Smooth muscle cell (in vitro differentiated cells): ENCODE measurements around the gene LYPLA2. TPM values are rescaled to one million over a fixed set of nuclear protein-coding genes. Genes with fewer than 3 reads are reported as not detected.
A peak's percentile ranks its signal among the peaks of the same experiment; 100 is the strongest.
"Not testable (repeated sequence)": the region's sequence is repeated elsewhere in the genome, so short reads cannot be mapped to it uniquely, and the experiment has no call there.

Experiments
- DNase-seq: peaks from one replicate; lab custom pipeline; 2025; ENCODE audit not compliant: unreplicated experiment; lab: John Stamatoyannopoulos, UW
- H2AFZ ChIP-seq: fragments of 200-600 bp; sonication (generic); 2 replicates; pipeline ENCODE4 v1.6.0; 2016; ENCODE audit warnings: antibody characterized with exemption, low read depth, mild to moderate bottlenecking
- H3F3A ChIP-seq: fragments of 200-600 bp; sonication (generic); 2 replicates; pipeline ENCODE4 v1.6.0; 2017; ENCODE audit warnings: antibody characterized with exemption, low read depth
- H3K27ac ChIP-seq: fragments of 200-600 bp; sonication (generic); 2 replicates; pipeline ENCODE4 v1.5.1; 2016; ENCODE audit warnings: low read depth, mild to moderate bottlenecking
- H3K27me3 ChIP-seq: fragments of 200-600 bp; sonication (generic); 2 replicates; pipeline ENCODE4 v1.6.1; 2016; ENCODE audit warnings: low read depth, mild to moderate bottlenecking
- H3K36me3 ChIP-seq: fragments of 200-600 bp; sonication (generic); 2 replicates; pipeline ENCODE4 v1.5.1; 2016; ENCODE audit warnings: low read depth
- H3K4me1 ChIP-seq: fragments of 200-600 bp; sonication (generic); 2 replicates; pipeline ENCODE4 v1.5.1; 2016; ENCODE audit warnings: low read depth
- H3K4me2 ChIP-seq: fragments of 200-600 bp; sonication (generic); 2 replicates; pipeline ENCODE4 v1.6.0; 2016; ENCODE audit warnings: mild to moderate bottlenecking
- H3K4me3 ChIP-seq: fragments of 200-600 bp; sonication (generic); 2 replicates; pipeline ENCODE4 v1.5.1; 2016; ENCODE audit warnings: mild to moderate bottlenecking
- H3K79me2 ChIP-seq: fragments of 200-600 bp; sonication (generic); 2 replicates; pipeline ENCODE4 v1.6.0; 2016; ENCODE audit warnings: low read depth, mild to moderate bottlenecking
- H3K9ac ChIP-seq: fragments of 200-600 bp; sonication (generic); 2 replicates; pipeline ENCODE4 v1.6.0; 2016; ENCODE audit warnings: low read depth
- H3K9me3 ChIP-seq: fragments of 200-600 bp; sonication (generic); replicated peaks from 2 replicates; pipeline ENCODE4 v1.5.1; 2016; ENCODE audit warnings: low read depth
- H4K20me1 ChIP-seq: fragments of 200-600 bp; sonication (generic); 2 replicates; pipeline ENCODE4 v1.6.0; 2016; ENCODE audit warnings: low read depth
- WGBS: methylation state at CpG from one replicate; pipeline ENCODE4 v1.1.7; 2016; ENCODE audit warnings: low lambda C conversion rate; 5-methylcytosine and 5-hydroxymethylcytosine counted together
- polyA plus RNA-seq: library from polyadenylated mRNA; unstranded; fragments of >200 nt; fragmentation: Nextera tagmentation; extraction: Ambion mirVana; gene quantifications from 2 replicates; pipeline ENCODE4 v1.2.1, GENCODE V29; 2016
- total RNA-seq: library from RNA; depleted of rRNA; stranded (reverse); fragments of >200 nt; gene quantifications from 2 replicates; pipeline ENCODE4 v1.2.3, GENCODE V29; 2014
- TF ChIP-seq, protein P1 (sequence below): fragments of 200-600 bp; sonication (generic); IDR thresholded peaks from 2 replicates; pipeline ENCODE4 v1.5.1; 2017; ENCODE audit warnings: borderline replicate concordance, mild to moderate bottlenecking, antibody characterized with exemption; ENCODE audit not compliant: insufficient read depth, poor library complexity, severe bottlenecking

The LYPLA2 gene
- total and polyA plus RNA-seq, 2 experiments from 2014 or later: 74.9 to 94.3 TPM

DNA sequence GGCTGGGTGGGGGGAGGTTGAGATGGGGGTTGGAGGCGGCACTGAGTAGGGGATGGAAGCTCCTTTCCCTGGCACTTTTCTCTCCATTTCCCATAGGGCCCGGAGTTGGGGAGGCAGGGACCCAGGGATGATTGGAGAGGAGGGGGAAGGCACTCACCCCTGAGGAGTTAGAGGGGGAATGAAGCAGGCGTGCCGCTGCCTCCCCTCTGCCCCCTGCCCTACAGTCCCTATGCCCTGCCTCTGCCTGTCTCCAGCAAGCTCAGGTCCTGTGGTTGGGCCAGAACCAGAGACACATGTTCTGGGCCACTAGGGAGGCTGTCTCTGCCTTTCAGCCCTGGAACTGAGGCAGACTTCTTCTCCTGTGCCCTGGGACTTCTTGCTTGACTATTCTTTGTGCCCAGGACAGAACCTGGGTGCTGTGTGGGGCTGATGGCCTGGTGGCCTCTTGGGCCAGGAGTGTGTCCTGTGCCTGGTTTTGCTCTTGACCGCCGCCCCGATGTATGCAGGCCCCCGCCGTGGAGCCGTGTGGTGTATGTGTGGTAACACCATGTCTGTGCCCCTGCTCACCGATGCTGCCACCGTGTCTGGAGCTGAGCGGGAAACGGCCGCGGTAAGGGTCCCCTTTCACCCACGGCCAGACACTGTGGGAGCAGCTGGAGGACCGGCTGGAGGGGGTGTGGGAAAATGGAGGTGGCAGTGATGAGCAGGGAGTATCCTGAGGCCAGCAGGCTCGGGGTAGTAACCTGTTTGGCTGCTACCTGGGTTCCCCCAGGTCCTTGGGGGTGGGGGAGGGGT is 1.4 kb downstream of the LYPLA2 start:
- Histone ChIP-seq H3K4me3 (peak overlapping the region; percentile 87), H3K4me2 (peak overlapping the region; percentile 89), H3K79me2 (peaks cover 19% of the 10 kb centered on the region), H3K9ac (peak overlapping the region; percentile 21), H3K36me3 (peaks cover 2% of the 10 kb centered on the region), H3K9me3 (no peaks in the 10 kb centered on the region), H3K4me1 (peaks cover 12% of the 10 kb centered on the region), H4K20me1 (peaks cover 11% of the 10 kb centered on the region), H3K27me3 (no peaks in the 10 kb centered on the region), H3F3A (peaks cover 19% of the 10 kb centered on the region), H3K27ac (no peak overlapping the region), H2AFZ (no peak overlapping the region)
- WGBS: 76% methylated on average over 18 of the region's 19 CpGs
- TF ChIP-seq, protein P1, sequence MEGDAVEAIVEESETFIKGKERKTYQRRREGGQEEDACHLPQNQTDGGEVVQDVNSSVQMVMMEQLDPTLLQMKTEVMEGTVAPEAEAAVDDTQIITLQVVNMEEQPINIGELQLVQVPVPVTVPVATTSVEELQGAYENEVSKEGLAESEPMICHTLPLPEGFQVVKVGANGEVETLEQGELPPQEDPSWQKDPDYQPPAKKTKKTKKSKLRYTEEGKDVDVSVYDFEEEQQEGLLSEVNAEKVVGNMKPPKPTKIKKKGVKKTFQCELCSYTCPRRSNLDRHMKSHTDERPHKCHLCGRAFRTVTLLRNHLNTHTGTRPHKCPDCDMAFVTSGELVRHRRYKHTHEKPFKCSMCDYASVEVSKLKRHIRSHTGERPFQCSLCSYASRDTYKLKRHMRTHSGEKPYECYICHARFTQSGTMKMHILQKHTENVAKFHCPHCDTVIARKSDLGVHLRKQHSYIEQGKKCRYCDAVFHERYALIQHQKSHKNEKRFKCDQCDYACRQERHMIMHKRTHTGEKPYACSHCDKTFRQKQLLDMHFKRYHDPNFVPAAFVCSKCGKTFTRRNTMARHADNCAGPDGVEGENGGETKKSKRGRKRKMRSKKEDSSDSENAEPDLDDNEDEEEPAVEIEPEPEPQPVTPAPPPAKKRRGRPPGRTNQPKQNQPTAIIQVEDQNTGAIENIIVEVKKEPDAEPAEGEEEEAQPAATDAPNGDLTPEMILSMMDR: no peak
- DNase-seq: no peak

DNA sequence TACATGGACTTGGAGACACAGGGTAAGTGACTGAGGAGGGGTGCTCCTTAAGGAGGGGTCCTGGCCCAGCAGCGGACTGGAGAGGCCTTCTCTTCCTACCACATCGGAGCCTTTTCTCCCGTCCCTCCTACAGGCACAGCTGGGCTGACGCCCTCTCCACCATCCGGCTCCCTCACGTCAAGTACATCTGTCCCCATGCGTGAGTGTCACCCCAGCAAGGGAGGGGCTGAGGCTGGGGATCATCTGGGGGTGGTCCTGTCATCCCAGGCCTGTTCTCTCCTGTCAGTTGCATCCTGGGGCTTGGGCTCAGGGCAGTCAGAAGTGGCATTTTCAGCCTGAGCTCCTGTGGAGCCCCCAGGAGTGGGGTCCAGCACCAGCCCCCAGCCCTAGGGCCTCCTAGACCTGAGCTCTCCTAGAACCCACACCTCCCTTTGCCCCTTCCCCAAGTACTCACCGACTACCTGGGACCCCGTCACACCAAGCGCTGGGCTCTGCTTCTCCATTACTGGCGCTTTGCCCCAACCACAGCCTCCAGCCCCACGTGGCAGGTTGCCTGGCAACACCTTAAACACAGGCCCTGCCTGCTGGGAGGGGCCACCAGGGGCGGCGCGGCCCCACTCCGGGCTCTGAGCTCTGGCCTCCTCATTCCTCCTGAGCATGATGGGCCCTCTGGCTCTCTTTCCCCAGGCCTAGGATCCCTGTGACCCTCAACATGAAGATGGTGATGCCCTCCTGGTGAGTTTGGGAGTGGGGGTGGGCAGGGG is 2.3 kb downstream of the LYPLA2 start:
- no peak overlapping the region for H2AFZ ChIP-seq
- H3K79me2 ChIP-seq: peaks cover 19% of the 10 kb centered on the region
- no peak overlapping the region for H3K9ac ChIP-seq
- no peak for DNase-seq
- H4K20me1 ChIP-seq: peaks cover 11% of the 10 kb centered on the region
- H3K9me3 ChIP-seq: no peaks in the 10 kb centered on the region
- H3K4me2 ChIP-seq: no peak overlapping the region
- H3K36me3 ChIP-seq: no peaks in the 10 kb centered on the region
- no peak overlapping the region for H3K4me3 ChIP-seq
- no peak overlapping the region for H3K27ac ChIP-seq
- TF ChIP-seq, protein P1: no peak
- H3K4me1 ChIP-seq: peaks cover 12% of the 10 kb centered on the region
- H3F3A ChIP-seq: peaks cover 17% of the 10 kb centered on the region
- no peaks in the 10 kb centered on the region for H3K27me3 ChIP-seq
- 88% methylated on average over 16 of the region's 16 CpGs for WGBS

DNA sequence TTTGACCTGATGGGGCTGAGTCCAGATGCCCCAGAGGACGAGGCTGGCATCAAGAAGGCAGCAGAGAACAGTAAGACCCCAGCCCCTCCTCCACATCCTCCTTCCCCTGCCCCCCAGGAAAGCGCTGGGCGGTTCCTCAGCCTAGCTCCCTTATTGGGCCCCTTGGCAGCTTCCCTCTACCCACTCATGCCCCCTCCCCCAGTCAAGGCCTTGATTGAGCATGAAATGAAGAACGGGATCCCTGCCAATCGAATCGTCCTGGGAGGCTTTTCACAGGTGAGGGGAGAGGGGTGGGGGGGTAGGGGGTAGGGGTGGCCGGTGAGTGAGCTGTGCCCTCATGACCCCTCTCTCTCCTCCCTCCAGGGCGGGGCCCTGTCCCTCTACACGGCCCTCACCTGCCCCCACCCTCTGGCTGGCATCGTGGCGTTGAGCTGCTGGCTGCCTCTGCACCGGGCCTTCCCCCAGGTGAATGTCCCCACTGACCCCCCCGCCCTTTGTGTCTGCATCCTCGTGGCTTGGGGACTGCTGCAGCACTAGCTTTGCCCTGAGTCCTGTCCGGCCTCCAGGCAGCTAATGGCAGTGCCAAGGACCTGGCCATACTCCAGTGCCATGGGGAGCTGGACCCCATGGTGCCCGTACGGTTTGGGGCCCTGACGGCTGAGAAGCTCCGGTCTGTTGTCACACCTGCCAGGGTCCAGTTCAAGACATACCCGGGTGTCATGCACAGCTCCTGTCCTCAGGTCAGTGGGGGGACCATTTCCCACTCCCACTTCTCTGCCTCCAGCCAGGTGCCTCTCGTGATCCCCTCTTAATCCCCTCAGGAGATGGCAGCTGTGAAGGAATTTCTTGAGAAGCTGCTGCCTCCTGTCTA is 3.2 kb downstream of the LYPLA2 start:
- TF ChIP-seq, protein P1: no peak
- peaks cover 13% of the 10 kb centered on the region for H3K4me1 ChIP-seq
- H3K4me2 ChIP-seq: no peak overlapping the region

DNA sequence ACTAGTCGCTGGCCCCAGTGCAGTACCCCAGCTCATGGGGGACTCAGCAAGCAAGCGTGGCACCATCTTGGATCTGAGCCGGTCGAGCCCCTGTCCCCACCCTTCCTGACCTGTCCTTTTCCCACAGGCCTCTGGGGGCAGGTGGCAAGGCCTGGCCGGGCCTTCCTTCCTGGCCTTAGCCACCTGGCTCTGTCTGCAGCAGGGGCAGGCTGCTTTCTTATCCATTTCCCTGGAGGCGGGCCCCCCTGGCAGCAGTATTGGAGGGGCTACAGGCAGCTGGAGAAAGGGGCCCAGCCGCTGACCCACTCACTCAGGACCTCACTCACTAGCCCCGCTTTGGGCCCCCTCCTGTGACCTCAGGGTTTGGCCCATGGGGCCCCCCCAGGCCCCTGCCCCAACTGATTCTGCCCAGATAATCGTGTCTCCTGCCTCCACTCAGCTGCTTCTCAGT is 3.8 kb downstream of the LYPLA2 start:
- not testable (repeated sequence) for H3K36me3 ChIP-seq, H3K9me3 ChIP-seq, H2AFZ ChIP-seq, H3K27me3 ChIP-seq, H3K4me3 ChIP-seq, H3K27ac ChIP-seq, H3K4me2 ChIP-seq, H3K9ac ChIP-seq, DNase-seq
- Histone ChIP-seq H3F3A (peaks cover 12% of the 10 kb centered on the region), H3K79me2 (peaks cover 19% of the 10 kb centered on the region), H3K4me1 (peaks cover 17% of the 10 kb centered on the region), H4K20me1 (peaks cover 11% of the 10 kb centered on the region)
- 89% methylated on average over 9 of the region's 9 CpGs for WGBS

More for the DNA sequence above, 3.2 kb downstream of the LYPLA2 start:
- Histone ChIP-seq H3F3A (peaks cover 18% of the 10 kb centered on the region), H3K9me3 (no peaks in the 10 kb centered on the region), H3K36me3 (no peaks in the 10 kb centered on the region), H3K27me3 (no peaks in the 10 kb centered on the region), H3K79me2 (peaks cover 19% of the 10 kb centered on the region), H3K9ac (no peak overlapping the region), H3K27ac (no peak overlapping the region), H2AFZ (no peak overlapping the region), H4K20me1 (peaks cover 11% of the 10 kb centered on the region), H3K4me3 (no peak overlapping the region)
- WGBS: 94% methylated on average over 17 of the region's 21 CpGs
- DNase-seq: no peak
